ENCODE data around the gene NFIC. TPM values are rescaled to one million over a fixed set of nuclear protein-coding genes. Genes with fewer than 3 reads are reported as not detected.

NFIC gene
- total RNA-seq, 1 experiment from 2014 or later = 8.0 TPM

DNA sequence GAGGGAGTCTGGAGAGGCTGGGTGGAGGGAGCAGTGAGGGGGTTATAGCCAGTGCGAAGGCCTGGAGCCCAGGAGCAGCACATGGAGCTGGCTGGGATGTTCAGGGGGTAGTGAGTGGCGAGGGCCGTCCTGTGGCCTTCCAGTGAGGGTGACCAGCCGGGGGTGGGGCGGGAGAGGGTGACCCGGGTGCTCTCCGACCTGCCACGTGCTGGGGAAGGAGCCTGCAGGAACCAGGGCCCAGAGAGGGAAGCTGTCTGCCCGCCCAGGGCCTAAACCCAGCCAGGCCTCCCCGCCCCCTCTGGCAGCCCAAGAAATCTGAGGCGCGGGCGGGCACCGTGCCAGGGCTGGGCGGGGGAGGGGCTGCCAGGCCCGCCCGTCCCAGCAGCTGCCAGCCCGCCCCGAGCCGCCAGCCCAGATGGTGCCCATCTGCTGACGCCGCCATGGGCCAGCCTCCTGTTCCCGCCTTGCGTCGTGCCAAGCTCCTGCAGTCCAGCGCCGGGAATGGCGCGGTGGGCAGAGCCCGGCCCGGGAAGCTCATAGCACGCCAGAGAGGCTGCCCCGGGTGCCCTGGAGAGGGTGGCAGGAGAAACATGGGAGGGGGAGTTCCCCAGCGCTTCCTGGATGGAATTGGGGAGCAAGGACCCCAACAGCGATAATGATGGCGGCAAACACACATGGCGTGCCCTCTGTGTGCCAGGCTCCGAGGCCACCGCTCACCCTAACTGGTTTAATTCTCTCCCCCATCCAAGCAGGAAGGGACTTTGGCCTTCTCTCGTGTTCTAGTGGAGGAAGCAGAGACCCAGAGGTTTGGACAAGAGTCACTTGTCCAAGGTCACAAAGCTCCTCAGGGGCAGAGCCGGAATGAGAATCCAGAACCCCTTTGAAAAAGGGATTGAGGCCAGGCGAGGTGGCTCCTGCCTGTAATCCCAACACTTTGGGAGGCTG is 21.5 kb downstream of the NFIC start:
- H3K9ac ChIP-seq (ENCODE audit: extremely low read depth, insufficient read length, low read length) = no peak overlapping the region
- no peaks in the 10 kb centered on the region; the same call in 1 of the 2 replicates for H3K4me1 ChIP-seq (ENCODE audit: insufficient read depth, low read length)
- no peaks in the 10 kb centered on the region for H3K79me2 ChIP-seq (ENCODE audit: insufficient read depth, low read length)
- H2BK15ac ChIP-seq (ENCODE audit: low read depth, low read length) = no peak overlapping the region
- no peak for DNase-seq
- no peak overlapping the region for H2BK12ac ChIP-seq (ENCODE audit: insufficient read length, low read depth, low read length)
- Mint-ChIP-seq H3K4me3 (no peak overlapping the region), H3K27me3 (ENCODE audit: low read depth) (peaks cover 46% of the 10 kb centered on the region), H3K36me3 (ENCODE audit: insufficient read depth in 1 of 3, low read depth in 3 of 3) (no peaks in the 10 kb centered on the region), H3K4me1 (peaks cover 6 to 25% of the 10 kb centered on the region in 2 experiments; a peak in 3 of 4 replicates), H3K27ac (no peak overlapping the region), H3K9me3 (no peaks in the 10 kb centered on the region; a peak in 1 of 5 replicates)
- H3K18ac ChIP-seq (ENCODE audit: insufficient read length, low read depth, low read length) = no peak overlapping the region
- no peak overlapping the region for H4K8ac ChIP-seq (replicated peaks; ENCODE audit: insufficient read length, low read depth, low read length)
- H4K5ac ChIP-seq (ENCODE audit: insufficient read length, low read depth, low read length) = no peak overlapping the region
- H3K79me1 ChIP-seq (ENCODE audit: insufficient read depth, low read depth, low read length, poor library complexity, severe bottlenecking) = no peaks in the 10 kb centered on the region
- no peaks in the 10 kb centered on the region for H3K9me3 ChIP-seq (ENCODE audit: control insufficient read depth, low read depth, low read length)
- no peak overlapping the region for H2BK5ac ChIP-seq (ENCODE audit: insufficient read length, low read length)
- H3K4ac ChIP-seq (ENCODE audit: low read depth, low read length) = no peak overlapping the region
- TF ChIP-seq, protein P1, sequence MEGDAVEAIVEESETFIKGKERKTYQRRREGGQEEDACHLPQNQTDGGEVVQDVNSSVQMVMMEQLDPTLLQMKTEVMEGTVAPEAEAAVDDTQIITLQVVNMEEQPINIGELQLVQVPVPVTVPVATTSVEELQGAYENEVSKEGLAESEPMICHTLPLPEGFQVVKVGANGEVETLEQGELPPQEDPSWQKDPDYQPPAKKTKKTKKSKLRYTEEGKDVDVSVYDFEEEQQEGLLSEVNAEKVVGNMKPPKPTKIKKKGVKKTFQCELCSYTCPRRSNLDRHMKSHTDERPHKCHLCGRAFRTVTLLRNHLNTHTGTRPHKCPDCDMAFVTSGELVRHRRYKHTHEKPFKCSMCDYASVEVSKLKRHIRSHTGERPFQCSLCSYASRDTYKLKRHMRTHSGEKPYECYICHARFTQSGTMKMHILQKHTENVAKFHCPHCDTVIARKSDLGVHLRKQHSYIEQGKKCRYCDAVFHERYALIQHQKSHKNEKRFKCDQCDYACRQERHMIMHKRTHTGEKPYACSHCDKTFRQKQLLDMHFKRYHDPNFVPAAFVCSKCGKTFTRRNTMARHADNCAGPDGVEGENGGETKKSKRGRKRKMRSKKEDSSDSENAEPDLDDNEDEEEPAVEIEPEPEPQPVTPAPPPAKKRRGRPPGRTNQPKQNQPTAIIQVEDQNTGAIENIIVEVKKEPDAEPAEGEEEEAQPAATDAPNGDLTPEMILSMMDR (conservative IDR thresholded peaks at IDR 0.05) = no peak
- no peaks in the 10 kb centered on the region for H4K20me1 ChIP-seq (ENCODE audit: control insufficient read depth, insufficient read depth, insufficient read length)
- H3K27ac ChIP-seq (ENCODE audit: insufficient read length, low read depth, low read length) = no peak overlapping the region
- no CpG with 5 or more reads among the region's 42 CpGs for WGBS (ENCODE audit: extremely low coverage, insufficient read length, low lambda C conversion rate)
- H3K56ac ChIP-seq (ENCODE audit: insufficient read length, low read depth, low read length) = no peak overlapping the region
- H3K14ac ChIP-seq (ENCODE audit: insufficient read depth, low read length) = no peak overlapping the region
- H3K4me2 ChIP-seq (ENCODE audit: insufficient read depth, insufficient read length, low read length) = no peak overlapping the region
- no peaks in the 10 kb centered on the region for H3K23me2 ChIP-seq (ENCODE audit: insufficient read length, low read depth, low read length, poor library complexity, severe bottlenecking)
- H3T11ph ChIP-seq (ENCODE audit: low read length) = no peak overlapping the region
- H3K23ac ChIP-seq (ENCODE audit: insufficient read length, low read depth, low read length) = no peak overlapping the region
- no peak overlapping the region for H4K91ac ChIP-seq (ENCODE audit: insufficient read length, low read depth, low read length)
- no peaks in the 10 kb centered on the region for H3K27me3 ChIP-seq (ENCODE audit: insufficient read depth, low read length)
- H2BK120ac ChIP-seq (ENCODE audit: low read depth, low read length, poor library complexity, severe bottlenecking) = no peak overlapping the region
- H2BK20ac ChIP-seq (ENCODE audit: low read depth, low read length, poor library complexity, severe bottlenecking) = no peak overlapping the region
- no peak overlapping the region for H2AFZ ChIP-seq (ENCODE audit: low read length)
- no peak overlapping the region for H2AK5ac ChIP-seq (ENCODE audit: insufficient read length, low read length)
